Activated CD8-positive, alpha-beta T cell treated with anti-CD3 and anti-CD28 coated beads for 36 hours (primary cell): ENCODE data around the gene TLDC2. TPM values are rescaled to one million over a fixed set of nuclear protein-coding genes. Genes with fewer than 3 reads are reported as not detected.
A peak's percentile ranks its signal among the peaks of the same experiment; 100 is the strongest.

Experiments
- ATAC-seq: fragments of 200-7000 bp; cut with Tn5 transposase; one replicate; pipeline ENCODE4 v1.10.0; 2021; ENCODE audit warnings: mild to moderate bottlenecking, moderate library complexity
- CTCF ChIA-PET: fragments of 350-600 bp; sonication (Branson Sonifier 250); formaldehyde crosslinking; loops from one replicate; lab custom pipeline; 2021; ENCODE audit warnings: antibody characterized with exemption; lab: Charles Lee
- POLR2A ChIA-PET: fragments of 350-600 bp; sonication (Branson Sonifier 250); formaldehyde crosslinking; loops from one replicate; lab custom pipeline; 2021; ENCODE audit warnings: antibody characterized with exemption; lab: Charles Lee
- DNase-seq: peaks from one replicate; pipeline ENCODE4 v3.0.0-alpha.2; 2020
- H3K27ac Mint-ChIP-seq: one replicate; pipeline ENCODE4 v1.8.0; 2021; ENCODE audit warnings: mild to moderate bottlenecking, mixed read lengths
- H3K27me3 Mint-ChIP-seq: one replicate; pipeline ENCODE4 v1.8.0; 2021; ENCODE audit warnings: mixed read lengths
- H3K36me3 Mint-ChIP-seq: one replicate; pipeline ENCODE4 v1.8.0; 2021; ENCODE audit warnings: low read depth, mixed read lengths
- H3K4me1 Mint-ChIP-seq: one replicate; pipeline ENCODE4 v1.8.0; 2021; ENCODE audit warnings: low read depth, mixed read lengths
- H3K4me3 Mint-ChIP-seq: one replicate; pipeline ENCODE4 v1.8.0; 2021; ENCODE audit warnings: mild to moderate bottlenecking, moderate library complexity, mixed read lengths
- H3K9me3 Mint-ChIP-seq: one replicate; pipeline ENCODE4 v1.8.0; 2021; ENCODE audit warnings: mixed read lengths
- intact Hi-C: fragments of 100-400 bp; cut with micrococcal nuclease; formaldehyde crosslinking; loops from one replicate; pipeline ENCODE4 v1.10.0; 2022
- total RNA-seq, 2 experiments: library from RNA; stranded (reverse); gene quantifications; one replicate each; pipeline ENCODE4 v1.2.3, GENCODE V29; 2021
- TF ChIP-seq, protein P1 (sequence below): fragments of 200-600 bp; IDR thresholded peaks from one replicate; pipeline ENCODE4 v1.8.0; 2022; ENCODE audit warnings: antibody characterized with exemption, mild to moderate bottlenecking

Gene TLDC2
- total RNA-seq, 2 experiments from 2014 or later, result not detected

DNA sequence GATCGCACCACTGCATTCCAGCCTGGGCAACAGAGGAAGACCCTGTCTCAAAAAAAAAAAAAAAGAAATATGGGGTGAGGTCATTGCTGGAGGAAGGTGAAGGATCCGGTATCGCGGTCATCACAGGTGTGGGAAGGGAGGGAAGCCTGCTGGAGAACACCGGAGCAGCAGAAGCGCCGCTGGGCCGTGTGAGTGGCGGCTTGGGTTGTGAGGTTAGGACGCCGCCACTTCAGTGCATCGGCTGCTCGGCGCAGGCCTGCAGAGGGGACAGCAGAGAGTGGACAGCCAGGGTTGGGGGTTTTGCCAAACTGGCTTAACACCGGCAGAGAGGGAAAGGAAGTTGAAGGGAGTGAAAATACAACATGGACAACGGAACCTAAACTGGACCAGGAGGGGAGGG is 5.4 kb downstream of the TLDC2 start:
- Mint-ChIP-seq H3K36me3 (no peaks in the 10 kb centered on the region), H3K27me3 (no peaks in the 10 kb centered on the region), H3K4me1 (peaks cover 8% of the 10 kb centered on the region), H3K4me3 (no peak overlapping the region), H3K27ac (no peak overlapping the region), H3K9me3 (no peaks in the 10 kb centered on the region)
- TF ChIP-seq, protein P1, sequence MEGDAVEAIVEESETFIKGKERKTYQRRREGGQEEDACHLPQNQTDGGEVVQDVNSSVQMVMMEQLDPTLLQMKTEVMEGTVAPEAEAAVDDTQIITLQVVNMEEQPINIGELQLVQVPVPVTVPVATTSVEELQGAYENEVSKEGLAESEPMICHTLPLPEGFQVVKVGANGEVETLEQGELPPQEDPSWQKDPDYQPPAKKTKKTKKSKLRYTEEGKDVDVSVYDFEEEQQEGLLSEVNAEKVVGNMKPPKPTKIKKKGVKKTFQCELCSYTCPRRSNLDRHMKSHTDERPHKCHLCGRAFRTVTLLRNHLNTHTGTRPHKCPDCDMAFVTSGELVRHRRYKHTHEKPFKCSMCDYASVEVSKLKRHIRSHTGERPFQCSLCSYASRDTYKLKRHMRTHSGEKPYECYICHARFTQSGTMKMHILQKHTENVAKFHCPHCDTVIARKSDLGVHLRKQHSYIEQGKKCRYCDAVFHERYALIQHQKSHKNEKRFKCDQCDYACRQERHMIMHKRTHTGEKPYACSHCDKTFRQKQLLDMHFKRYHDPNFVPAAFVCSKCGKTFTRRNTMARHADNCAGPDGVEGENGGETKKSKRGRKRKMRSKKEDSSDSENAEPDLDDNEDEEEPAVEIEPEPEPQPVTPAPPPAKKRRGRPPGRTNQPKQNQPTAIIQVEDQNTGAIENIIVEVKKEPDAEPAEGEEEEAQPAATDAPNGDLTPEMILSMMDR, result no peak
- intact Hi-C loops, result no loop called here
- ATAC-seq (no peak), DNase-seq (no peak)
- CTCF ChIA-PET, result interaction anchor here (0.9 to 1.0 kb wide), 2 partner anchors 66 to 73 kb away, joined by 3 read pairs; no protein-coding TSS in a partner anchor
- POLR2A ChIA-PET, result no interaction called here

GRCh38 chr20:36881888-36882287 is 6.0 kb downstream of the TLDC2 start:
- TF ChIP-seq, protein P1, result no peak
- Mint-ChIP-seq H3K4me3 (no peak overlapping the region), H3K27ac (no peak overlapping the region), H3K4me1 (peaks cover 11% of the 10 kb centered on the region), H3K9me3 (no peaks in the 10 kb centered on the region), H3K27me3 (no peaks in the 10 kb centered on the region), H3K36me3 (no peaks in the 10 kb centered on the region)
- DNase-seq (peak; percentile 54), ATAC-seq (peak; percentile 96)
- ChIA-PET CTCF (interaction anchor here (0.9 to 3.5 kb wide), 3 partner anchors 47 to 74 kb away, joined by 3 to 21 read pairs (median 3); no protein-coding TSS in a partner anchor), POLR2A (interaction anchor here (1.3 kb wide), 1 partner anchor 17 kb away, joined by 3 read pairs; no protein-coding TSS in a partner anchor)
- intact Hi-C loops, result no loop called here

DNA sequence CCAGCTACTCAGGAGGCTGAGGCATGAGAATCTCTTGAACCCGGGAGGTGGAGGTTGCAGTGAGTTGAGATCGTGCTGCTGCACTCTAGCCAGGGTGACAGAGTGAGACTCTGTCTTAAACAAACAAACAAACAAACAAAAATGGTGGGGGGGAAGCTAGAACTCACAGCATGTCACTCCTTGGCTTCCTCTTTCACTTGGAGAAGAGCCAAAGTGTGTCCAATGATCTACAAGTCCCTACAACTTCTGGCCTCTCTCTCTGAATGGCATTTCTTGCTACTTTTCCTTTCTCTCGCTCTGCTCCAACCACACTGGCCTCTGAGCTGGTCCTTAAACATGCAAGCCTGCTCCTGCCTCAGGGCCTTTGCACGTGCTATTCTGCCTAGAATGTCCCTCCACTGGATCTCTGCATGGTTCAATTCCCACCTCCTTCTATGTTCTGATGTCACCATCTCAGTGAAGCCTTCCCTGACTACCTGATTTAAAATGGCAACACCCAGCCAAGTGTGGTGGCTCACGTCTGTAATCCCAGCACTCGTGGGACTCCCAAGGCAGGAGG is 8.1 kb downstream of the TLDC2 start:
- peaks cover 18% of the 10 kb centered on the region for H3K4me1 Mint-ChIP-seq
- POLR2A ChIA-PET, result interaction anchor here (0.8 kb wide), 1 partner anchor 37 kb away, joined by 3 read pairs; no protein-coding TSS in a partner anchor
- no peaks in the 10 kb centered on the region for H3K27me3 Mint-ChIP-seq
- H3K36me3 Mint-ChIP-seq, result no peaks in the 10 kb centered on the region
- ATAC-seq (no peak), DNase-seq (no peak)
- TF ChIP-seq, protein P1, result no peak
- CTCF ChIA-PET, result interaction anchor here (1.5 to 3.5 kb wide), 4 partner anchors 14 to 76 kb away, joined by 3 to 21 read pairs (median 4); no protein-coding TSS in a partner anchor
- intact Hi-C loops, result no loop called here
- H3K27ac Mint-ChIP-seq, result no peak overlapping the region
- no peak overlapping the region for H3K4me3 Mint-ChIP-seq
- no peaks in the 10 kb centered on the region for H3K9me3 Mint-ChIP-seq

DNA sequence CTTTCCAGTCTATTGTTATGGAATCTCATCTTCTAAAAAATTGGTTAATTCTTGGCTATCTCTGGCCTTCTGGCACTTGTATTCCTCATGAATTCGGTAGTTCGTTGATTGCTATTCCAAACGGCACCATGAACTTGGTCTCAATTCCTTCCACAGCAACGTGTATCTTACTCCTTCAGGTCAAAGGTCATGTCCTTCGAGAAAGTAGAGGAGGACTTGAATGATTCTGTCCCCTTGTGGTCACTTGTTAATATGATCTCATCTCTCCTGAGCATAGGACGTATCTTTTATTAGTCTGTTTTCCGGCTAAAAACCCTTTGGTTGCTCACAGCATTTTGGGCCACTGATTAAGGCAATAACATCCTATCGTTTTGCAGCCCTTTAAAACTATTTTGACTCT is 9.4 kb downstream of the TLDC2 start:
- ATAC-seq, result no peak
- ChIA-PET POLR2A (no interaction called here), CTCF (interaction anchor here (1.8 to 3.5 kb wide), 2 partner anchors 11 to 77 kb away, joined by 17 to 21 read pairs; no protein-coding TSS in a partner anchor)
- H3K4me3 Mint-ChIP-seq, result no peak overlapping the region
- TF ChIP-seq, protein P1, result no peak
- no peaks in the 10 kb centered on the region for H3K9me3 Mint-ChIP-seq
- peaks cover 18% of the 10 kb centered on the region for H3K4me1 Mint-ChIP-seq
- H3K36me3 Mint-ChIP-seq, result peaks cover 2% of the 10 kb centered on the region
- no peaks in the 10 kb centered on the region for H3K27me3 Mint-ChIP-seq
- H3K27ac Mint-ChIP-seq, result no peak overlapping the region
- intact Hi-C loops, result no loop called here
- DNase-seq, result no peak
